ENCODE measurements around the gene ST8SIA4. TPM values are rescaled to one million over a fixed set of nuclear protein-coding genes. Genes with fewer than 3 reads are reported as not detected.
A peak's percentile ranks its signal among the peaks of the same experiment; 100 is the strongest.

ST8SIA4 gene
- total and polyA plus RNA-seq, 5 donors from 2014 or later = 18.8 to 55.2 (median 29.5) TPM

GRCh38 chr5:100864931-100865330, 38.2 kb downstream of the ST8SIA4 start:
- H3K4me3 Mint-ChIP-seq = peak overlapping the region in 1 of 4 donors; percentile 22
- peaks cover 32% of the 10 kb centered on the region for H3K36me3 Mint-ChIP-seq

GRCh38 chr5:100863739-100864138, 39.3 kb downstream of the ST8SIA4 start:
- H3K27ac Mint-ChIP-seq = no peak overlapping the region

More at GRCh38 chr5:100864931-100865330, 38.2 kb downstream of the ST8SIA4 start:
- DNase-seq (no peak), ATAC-seq (ENCODE audit: low read depth in 2 of 2) (no peak)
- Mint-ChIP-seq H3K27me3 (no peaks in the 10 kb centered on the region), H3K27ac (peak overlapping the region in 2 of 3 donors; percentile 3 to 11), H3K9me3 (peaks cover 0 to 2% (median 0%) of the 10 kb centered on the region in 7 donors), H3K4me1 (peaks cover 47 to 68% (median 59%) of the 10 kb centered on the region in 4 donors)
- H3K27ac ChIP-seq (ENCODE audit: insufficient read depth, low read length, poor library complexity, severe bottlenecking) = no peak overlapping the region
- H3K36me3 ChIP-seq (ENCODE audit: control insufficient read depth, insufficient read depth, low read length) = peaks cover 14% of the 10 kb centered on the region
- no peaks in the 10 kb centered on the region for H3K27me3 ChIP-seq (ENCODE audit: control insufficient read depth, insufficient read depth, low read length)
- no peak overlapping the region for H3K4me3 ChIP-seq (ENCODE audit: low read depth, low read length)
- H3K9me3 ChIP-seq (ENCODE audit: control insufficient read depth in 2 of 2, low read length in 2 of 2) = no peaks in the 10 kb centered on the region
- peaks cover 7% of the 10 kb centered on the region for H3K4me1 ChIP-seq (ENCODE audit: control insufficient read depth, insufficient read depth, low read length, poor library complexity, severe bottlenecking)

GRCh38 chr5:100861148-100861547, 41.9 kb downstream of the ST8SIA4 start:
- peaks cover 8% of the 10 kb centered on the region for H3K36me3 ChIP-seq (ENCODE audit: control insufficient read depth, insufficient read depth, low read length)
- no peaks in the 10 kb centered on the region for H3K9me3 ChIP-seq (ENCODE audit: control insufficient read depth in 2 of 2, low read length in 2 of 2)
- H3K27ac ChIP-seq (ENCODE audit: insufficient read depth, low read length, poor library complexity, severe bottlenecking) = no peak overlapping the region
- peak overlapping the region; percentile 30 for H3K4me3 ChIP-seq (ENCODE audit: low read depth, low read length)
- peak in 1 of 3 donors; percentile 31 for DNase-seq
- no peaks in the 10 kb centered on the region for H3K27me3 ChIP-seq (ENCODE audit: control insufficient read depth, insufficient read depth, low read length)
- ATAC-seq (ENCODE audit: low read depth in 2 of 2) = no peak
- peaks cover 25% of the 10 kb centered on the region for H3K4me1 ChIP-seq (ENCODE audit: control insufficient read depth, insufficient read depth, low read length, poor library complexity, severe bottlenecking)
- Mint-ChIP-seq H3K27ac (peak overlapping the region in 2 of 3 donors; percentile 18 to 63), H3K36me3 (peaks cover 27% of the 10 kb centered on the region), H3K4me1 (peaks cover 47 to 60% (median 59%) of the 10 kb centered on the region in 4 donors), H3K27me3 (no peaks in the 10 kb centered on the region), H3K9me3 (peaks cover 0 to 1% (median 0%) of the 10 kb centered on the region in 7 donors), H3K4me3 (no peak overlapping the region)

More at GRCh38 chr5:100863739-100864138, 39.3 kb downstream of the ST8SIA4 start:
- peaks cover 6% of the 10 kb centered on the region for H3K36me3 ChIP-seq (ENCODE audit: control insufficient read depth, insufficient read depth, low read length)
- peak overlapping the region; percentile 10 for H3K27ac ChIP-seq (ENCODE audit: insufficient read depth, low read length, poor library complexity, severe bottlenecking)
- H3K4me1 ChIP-seq (ENCODE audit: control insufficient read depth, insufficient read depth, low read length, poor library complexity, severe bottlenecking) = peaks cover 11% of the 10 kb centered on the region
- Mint-ChIP-seq H3K36me3 (peaks cover 27% of the 10 kb centered on the region), H3K4me3 (no peak overlapping the region), H3K4me1 (peaks cover 47 to 69% (median 62%) of the 10 kb centered on the region in 4 donors), H3K9me3 (peaks cover 0 to 1% (median 0%) of the 10 kb centered on the region in 7 donors), H3K27me3 (no peaks in the 10 kb centered on the region)
- no peak overlapping the region for H3K4me3 ChIP-seq (ENCODE audit: low read depth, low read length)
- ATAC-seq (ENCODE audit: low read depth in 2 of 2) (no peak), DNase-seq (no peak)
- H3K9me3 ChIP-seq (ENCODE audit: control insufficient read depth in 2 of 2, low read length in 2 of 2) = no peaks in the 10 kb centered on the region
- H3K27me3 ChIP-seq (ENCODE audit: control insufficient read depth, insufficient read depth, low read length) = no peaks in the 10 kb centered on the region

GRCh38 chr5:100860407-100860806, 42.7 kb downstream of the ST8SIA4 start:
- Mint-ChIP-seq H3K27me3 (no peaks in the 10 kb centered on the region), H3K4me3 (no peak overlapping the region), H3K9me3 (peaks cover 0 to 1% (median 0%) of the 10 kb centered on the region in 7 donors), H3K36me3 (peaks cover 29% of the 10 kb centered on the region), H3K27ac (peak overlapping the region in 2 of 3 donors; percentile 30 to 91), H3K4me1 (peaks cover 43 to 65% (median 58%) of the 10 kb centered on the region in 4 donors)
- Histone ChIP-seq H3K27ac (ENCODE audit: insufficient read depth, low read length, poor library complexity, severe bottlenecking) (peak overlapping the region; percentile 8), H3K4me3 (ENCODE audit: low read depth, low read length) (no peak overlapping the region), H3K9me3 (ENCODE audit: control insufficient read depth in 2 of 2, low read length in 2 of 2) (no peaks in the 10 kb centered on the region), H3K36me3 (ENCODE audit: control insufficient read depth, insufficient read depth, low read length) (peaks cover 13% of the 10 kb centered on the region), H3K4me1 (ENCODE audit: control insufficient read depth, insufficient read depth, low read length, poor library complexity, severe bottlenecking) (peaks cover 27% of the 10 kb centered on the region), H3K27me3 (ENCODE audit: control insufficient read depth, insufficient read depth, low read length) (no peaks in the 10 kb centered on the region)
- DNase-seq (no peak), ATAC-seq (ENCODE audit: low read depth in 2 of 2) (no peak)

DNA sequence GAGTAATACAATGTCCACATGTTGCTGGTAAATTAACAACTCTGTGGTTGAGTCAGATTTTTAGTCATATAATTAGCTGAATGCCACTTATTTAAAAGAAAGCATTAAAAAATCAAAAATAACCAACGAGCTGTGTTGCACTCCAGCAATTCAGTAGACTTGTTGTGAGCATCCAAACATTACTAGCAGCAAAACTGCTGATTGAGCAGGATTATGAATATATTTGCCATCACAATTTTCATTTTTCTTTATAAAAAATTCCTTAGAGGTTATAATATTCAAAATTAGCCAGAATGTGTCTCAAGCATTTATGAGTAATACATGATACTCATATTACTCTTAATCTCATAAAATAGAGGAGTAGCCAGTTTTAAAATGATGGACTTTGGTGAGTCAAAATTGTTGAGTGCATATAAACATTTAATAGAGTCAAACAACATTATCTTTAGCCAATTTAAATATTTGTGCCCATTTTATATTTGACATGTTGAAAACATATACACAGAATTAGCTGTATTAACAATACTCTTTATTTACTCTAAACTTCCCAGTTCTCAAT, 44.0 kb downstream of the ST8SIA4 start:
- Histone ChIP-seq H3K4me1 (ENCODE audit: control insufficient read depth, insufficient read depth, low read length, poor library complexity, severe bottlenecking) (peaks cover 41% of the 10 kb centered on the region), H3K36me3 (ENCODE audit: control insufficient read depth, insufficient read depth, low read length) (peaks cover 9% of the 10 kb centered on the region), H3K27ac (ENCODE audit: insufficient read depth, low read length, poor library complexity, severe bottlenecking) (peak overlapping the region; percentile 14), H3K9me3 (ENCODE audit: control insufficient read depth in 2 of 2, low read length in 2 of 2) (no peaks in the 10 kb centered on the region), H3K27me3 (ENCODE audit: control insufficient read depth, insufficient read depth, low read length) (no peaks in the 10 kb centered on the region), H3K4me3 (ENCODE audit: low read depth, low read length) (peak overlapping the region; percentile 33)
- Mint-ChIP-seq H3K4me3 (no peak overlapping the region), H3K27ac (peak overlapping the region in 1 of 3 donors; percentile 36), H3K27me3 (no peaks in the 10 kb centered on the region), H3K36me3 (peaks cover 23% of the 10 kb centered on the region), H3K9me3 (peaks cover 0 to 1% (median 0%) of the 10 kb centered on the region in 7 donors), H3K4me1 (peaks cover 47 to 72% (median 60%) of the 10 kb centered on the region in 4 donors)
- DNase-seq (no peak), ATAC-seq (ENCODE audit: low read depth in 2 of 2) (no peak)

- ATAC-seq (ENCODE audit: low read depth in 2 of 2) = no peak
- Mint-ChIP-seq H3K27ac (peak overlapping the region in 2 of 3 donors; percentile 70 to 86), H3K4me3 (peak overlapping the region in 2 of 4 donors; percentile 14 to 51)
Observed at GRCh38 chr5:100856462-100856861, 46.6 kb downstream of the ST8SIA4 start.

GRCh38 chr5:100855937-100856430, 47.1 kb downstream of the ST8SIA4 start:
- Mint-ChIP-seq H3K36me3 (peaks cover 18% of the 10 kb centered on the region), H3K27me3 (no peaks in the 10 kb centered on the region), H3K27ac (peak overlapping the region in 2 of 3 donors; percentile 70 to 86), H3K4me3 (peak overlapping the region in 2 of 4 donors; percentile 14 to 51), H3K9me3 (no peaks in the 10 kb centered on the region), H3K4me1 (peaks cover 44 to 71% (median 58%) of the 10 kb centered on the region in 4 donors)
- Histone ChIP-seq H3K9me3 (ENCODE audit: control insufficient read depth in 2 of 2, low read length in 2 of 2) (no peaks in the 10 kb centered on the region), H3K36me3 (ENCODE audit: control insufficient read depth, insufficient read depth, low read length) (peaks cover 9% of the 10 kb centered on the region), H3K27me3 (ENCODE audit: control insufficient read depth, insufficient read depth, low read length) (no peaks in the 10 kb centered on the region), H3K4me1 (ENCODE audit: control insufficient read depth, insufficient read depth, low read length, poor library complexity, severe bottlenecking) (peaks cover 58% of the 10 kb centered on the region), H3K27ac (ENCODE audit: insufficient read depth, low read length, poor library complexity, severe bottlenecking) (no peak overlapping the region), H3K4me3 (ENCODE audit: low read depth, low read length) (peak overlapping the region; percentile 34)
- no peak for ATAC-seq (ENCODE audit: low read depth in 2 of 2)
- DNase-seq = no peak

More at GRCh38 chr5:100856462-100856861, 46.6 kb downstream of the ST8SIA4 start:
- H3K36me3 Mint-ChIP-seq = peaks cover 18% of the 10 kb centered on the region
- H3K27me3 Mint-ChIP-seq = no peaks in the 10 kb centered on the region
- Histone ChIP-seq H3K4me3 (ENCODE audit: low read depth, low read length) (peak overlapping the region; percentile 34), H3K4me1 (ENCODE audit: control insufficient read depth, insufficient read depth, low read length, poor library complexity, severe bottlenecking) (peaks cover 58% of the 10 kb centered on the region), H3K9me3 (ENCODE audit: control insufficient read depth in 2 of 2, low read length in 2 of 2) (no peaks in the 10 kb centered on the region), H3K27ac (ENCODE audit: insufficient read depth, low read length, poor library complexity, severe bottlenecking) (no peak overlapping the region), H3K27me3 (ENCODE audit: control insufficient read depth, insufficient read depth, low read length) (no peaks in the 10 kb centered on the region), H3K36me3 (ENCODE audit: control insufficient read depth, insufficient read depth, low read length) (peaks cover 9% of the 10 kb centered on the region)
- DNase-seq = no peak
- peaks cover 48 to 75% (median 63%) of the 10 kb centered on the region in 4 donors for H3K4me1 Mint-ChIP-seq
- H3K9me3 Mint-ChIP-seq = no peaks in the 10 kb centered on the region
